Omental fat pad (tissue), 4 donors: ENCODE results near the gene DLGAP1. TPM values are rescaled to one million over a fixed set of nuclear protein-coding genes. Genes with fewer than 3 reads are reported as not detected.

ENCODE experiments used
- ATAC-seq: fragments of 150-250 bp; one replicate; pipeline ENCODE4 v1.9.1; 2016; ENCODE audit warnings: mild to moderate bottlenecking, moderate library complexity; ENCODE audit not compliant: low FRiP score
- DNase-seq: peaks from one replicate; pipeline ENCODE4 v3.0.0-alpha.2; 2019; ENCODE audit warnings: low spot score
- total RNA-seq, 4 donors: library from RNA; depleted of rRNA; stranded (reverse); fragments of >200 nt; gene quantifications; one replicate each; pipeline ENCODE4 v1.1.0, GENCODE V29; 2016
- TF ChIP-seq, protein P1 (sequence below), 3 donors: fragments of 450-650 bp; IDR thresholded peaks; one replicate each; pipeline ENCODE4 v1.5.1; 2016 to 2017; ENCODE audit warnings: antibody characterized with exemption in 3 of 3, mild to moderate bottlenecking in 3 of 3, moderate library complexity in 2 of 3

Gene DLGAP1
- total RNA-seq, 4 donors from 2014 or later = 1.5 to 8.0 (median 5.4) TPM

DNA sequence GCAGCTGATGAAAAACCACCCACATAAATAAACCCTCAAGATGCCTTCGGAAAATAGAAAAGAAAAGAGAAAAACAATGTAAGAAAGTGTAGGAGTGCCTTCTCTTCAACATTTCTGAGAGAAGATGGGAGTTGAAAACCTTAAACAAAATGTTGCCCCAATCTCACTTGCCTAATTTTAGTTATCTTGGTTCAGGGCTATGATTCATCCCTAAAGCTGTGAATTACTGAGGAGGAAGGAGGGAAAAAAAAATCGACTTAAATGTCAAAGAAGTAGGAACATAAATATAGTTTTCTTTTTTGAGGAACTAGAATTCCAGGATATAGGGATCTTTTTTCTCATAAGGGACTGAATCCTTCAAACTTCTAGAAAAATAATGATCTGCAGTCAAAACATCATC, 644.8 kb downstream of the DLGAP1 start:
- no peak for DNase-seq
- peak; percentile 47 for ATAC-seq
- TF ChIP-seq, protein P1, sequence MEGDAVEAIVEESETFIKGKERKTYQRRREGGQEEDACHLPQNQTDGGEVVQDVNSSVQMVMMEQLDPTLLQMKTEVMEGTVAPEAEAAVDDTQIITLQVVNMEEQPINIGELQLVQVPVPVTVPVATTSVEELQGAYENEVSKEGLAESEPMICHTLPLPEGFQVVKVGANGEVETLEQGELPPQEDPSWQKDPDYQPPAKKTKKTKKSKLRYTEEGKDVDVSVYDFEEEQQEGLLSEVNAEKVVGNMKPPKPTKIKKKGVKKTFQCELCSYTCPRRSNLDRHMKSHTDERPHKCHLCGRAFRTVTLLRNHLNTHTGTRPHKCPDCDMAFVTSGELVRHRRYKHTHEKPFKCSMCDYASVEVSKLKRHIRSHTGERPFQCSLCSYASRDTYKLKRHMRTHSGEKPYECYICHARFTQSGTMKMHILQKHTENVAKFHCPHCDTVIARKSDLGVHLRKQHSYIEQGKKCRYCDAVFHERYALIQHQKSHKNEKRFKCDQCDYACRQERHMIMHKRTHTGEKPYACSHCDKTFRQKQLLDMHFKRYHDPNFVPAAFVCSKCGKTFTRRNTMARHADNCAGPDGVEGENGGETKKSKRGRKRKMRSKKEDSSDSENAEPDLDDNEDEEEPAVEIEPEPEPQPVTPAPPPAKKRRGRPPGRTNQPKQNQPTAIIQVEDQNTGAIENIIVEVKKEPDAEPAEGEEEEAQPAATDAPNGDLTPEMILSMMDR (IDR thresholded peaks at IDR 0.05) = no peak

DNA sequence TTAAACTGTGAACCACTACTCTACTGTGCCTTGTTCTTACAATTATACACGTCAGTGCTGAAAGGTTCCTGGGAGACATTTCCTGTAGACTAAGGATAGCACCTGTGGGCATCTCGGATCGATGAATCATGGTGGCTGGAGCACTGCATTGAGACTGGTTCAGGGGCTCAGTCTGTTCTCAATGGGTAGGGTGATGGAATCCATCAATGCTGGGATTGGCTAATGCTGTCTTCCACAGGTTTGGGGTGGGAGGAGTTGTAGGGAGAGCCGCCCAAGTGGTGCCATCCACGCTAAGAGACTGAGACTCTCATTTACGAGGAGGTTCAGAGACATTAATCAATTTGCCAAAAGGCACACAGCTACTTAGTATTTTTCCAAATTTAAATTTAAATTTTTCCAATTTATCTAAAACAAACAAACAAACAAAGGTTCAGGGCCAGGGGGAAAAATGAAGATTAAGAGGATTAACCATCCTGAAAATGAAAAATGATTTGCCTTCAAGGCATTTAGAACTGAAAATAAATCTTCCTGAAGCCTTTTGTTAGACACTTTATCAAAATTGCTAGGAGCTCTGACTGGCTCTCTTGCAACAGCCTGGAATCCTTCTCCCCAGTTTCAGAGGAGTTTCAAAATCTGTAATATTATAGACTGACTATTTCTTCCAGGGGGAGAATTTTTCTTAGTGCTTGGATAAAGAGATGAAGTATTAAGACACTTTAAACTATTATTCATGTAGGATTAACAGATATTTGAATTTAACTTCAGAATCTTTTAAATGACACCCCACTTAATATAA, 645.9 kb downstream of the DLGAP1 start:
- TF ChIP-seq, protein P1 (IDR thresholded peaks at IDR 0.05) = no peak
- ATAC-seq (peak; percentile 54), DNase-seq (no peak)

DNA sequence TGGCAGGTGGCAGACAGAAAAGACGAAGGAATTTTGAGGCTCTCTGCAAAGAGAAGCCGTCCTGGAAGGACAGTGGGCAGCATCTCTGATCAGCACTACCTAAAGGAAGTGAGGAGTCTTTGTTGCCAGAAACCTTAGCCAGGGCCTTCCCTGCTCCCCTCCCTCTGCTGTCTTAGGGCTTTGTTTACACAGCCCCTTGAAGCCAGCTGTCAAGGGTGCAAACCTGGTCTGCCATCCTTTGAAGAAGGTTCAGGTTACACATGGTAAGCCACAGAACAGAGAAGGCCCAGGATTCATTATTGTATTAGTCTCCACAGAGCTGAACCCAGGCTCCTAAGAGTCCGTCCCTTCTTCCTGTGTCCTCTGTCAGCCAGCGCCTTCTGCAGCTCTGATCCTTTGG, 648.5 kb downstream of the DLGAP1 start:
- ATAC-seq (no peak), DNase-seq (no peak)
- TF ChIP-seq, protein P1 (IDR thresholded peaks at IDR 0.05) = no peak

DNA sequence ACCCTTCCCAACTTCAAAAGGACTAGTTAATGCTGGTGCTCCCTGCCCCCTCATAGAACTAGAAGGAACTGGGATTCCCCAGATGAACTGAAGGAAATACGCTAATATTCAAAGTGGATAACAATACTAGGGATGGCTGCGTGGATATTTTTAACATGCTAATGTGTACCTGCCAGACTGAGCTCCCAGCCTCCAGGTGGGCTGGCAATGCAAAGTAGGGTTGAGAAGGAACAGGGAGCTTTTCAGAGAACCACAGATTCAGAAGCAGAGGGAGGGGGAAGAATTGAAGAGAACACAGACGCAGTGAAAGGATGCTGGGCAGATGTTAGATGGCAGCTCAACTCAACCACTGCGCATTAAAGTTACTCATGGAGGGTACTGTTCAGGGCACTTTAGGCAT, 650.8 kb downstream of the DLGAP1 start:
- no peak for ATAC-seq
- DNase-seq = no peak
- TF ChIP-seq, protein P1 (IDR thresholded peaks at IDR 0.05) = no peak

DNA sequence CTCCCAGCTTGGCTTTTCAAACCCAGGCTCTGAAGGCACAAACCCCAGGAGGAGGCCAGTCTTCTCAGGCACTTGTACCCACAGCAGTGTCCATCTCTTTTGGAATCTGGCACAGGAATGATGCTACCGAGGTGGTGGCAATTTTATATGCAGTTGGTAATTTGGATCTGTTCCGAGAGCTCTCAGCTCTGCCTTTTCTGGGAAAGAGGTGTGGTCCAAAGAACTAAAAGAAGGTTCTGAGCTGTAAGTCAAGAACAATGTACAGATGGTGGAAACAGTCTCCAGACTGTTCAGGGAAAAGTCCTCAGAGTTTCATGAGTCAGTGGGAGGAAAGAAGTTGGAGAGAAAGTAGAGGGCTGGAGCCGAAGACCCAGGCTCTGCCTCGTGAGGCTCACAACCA, 651.8 kb downstream of the DLGAP1 start:
- DNase-seq (no peak), ATAC-seq (no peak)
- TF ChIP-seq, protein P1 (IDR thresholded peaks at IDR 0.05) = no peak

DNA sequence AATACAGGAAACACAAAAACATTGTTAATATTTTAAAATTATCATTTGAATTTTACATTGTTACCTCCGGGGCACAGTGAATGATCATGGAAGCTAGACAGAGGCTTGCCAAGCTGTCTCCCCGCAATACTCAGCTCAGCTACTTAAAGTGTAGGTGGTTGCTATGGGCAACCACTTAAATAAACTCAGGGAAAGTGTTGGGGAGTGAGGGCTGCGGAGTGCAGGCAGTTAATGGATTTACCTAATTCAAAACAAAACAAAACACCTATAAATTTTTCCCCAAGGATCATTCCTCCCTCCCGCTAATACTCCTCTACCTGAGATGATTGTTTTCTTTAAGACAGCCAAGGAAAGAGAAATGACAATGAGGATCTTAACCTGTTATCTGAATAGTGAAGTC, 655.6 kb downstream of the DLGAP1 start:
- no peak for DNase-seq
- TF ChIP-seq, protein P1 (IDR thresholded peaks at IDR 0.05) = no peak
- ATAC-seq = no peak

DNA sequence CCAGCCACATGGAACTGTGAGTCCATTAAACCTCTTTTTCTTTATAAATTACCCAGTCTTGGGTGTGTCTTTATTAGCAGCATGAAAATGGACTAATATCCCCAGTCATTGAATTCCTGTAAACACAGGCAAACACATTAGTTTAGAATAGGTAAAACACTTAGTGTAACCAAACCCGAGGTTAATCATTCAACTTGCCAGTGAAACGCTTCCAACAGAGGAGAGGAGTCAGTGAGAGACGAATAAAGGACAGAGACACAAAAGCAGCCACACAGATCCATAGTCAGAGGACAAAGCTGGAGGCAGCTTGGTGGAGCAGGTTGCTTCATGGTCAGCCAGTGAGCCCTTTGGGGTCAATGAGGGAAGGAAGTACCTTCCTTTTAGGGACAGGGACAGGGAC, 657.1 kb downstream of the DLGAP1 start:
- ATAC-seq = no peak
- DNase-seq = no peak
- TF ChIP-seq, protein P1 (IDR thresholded peaks at IDR 0.05) = no peak
